Prostate gland (tissue), 2 donors: ENCODE measurements around the gene DLGAP1.

Experiments used
- POLR2AphosphoS5 ChIP-seq: sonication (generic); formaldehyde crosslinking; IDR thresholded peaks from one replicate; pipeline ENCODE4 v1.6.1; 2017; ENCODE audit warnings: antibody characterized with exemption
- TF ChIP-seq, protein P1 (sequence below), 4 experiments: fragments of 200-600 bp in 2 of 4; fragments of 450-650 bp in 2 of 4; sonication (generic) in 2 of 4; IDR thresholded peaks; 1 replicate in 3 of 4; 2 replicates in 1 of 4; pipeline ENCODE4 v1.5.1; 2016 to 2019; ENCODE audit warnings: antibody characterized with exemption in 4 of 4, mild to moderate bottlenecking in 2 of 4, moderate library complexity in 2 of 4

DNA sequence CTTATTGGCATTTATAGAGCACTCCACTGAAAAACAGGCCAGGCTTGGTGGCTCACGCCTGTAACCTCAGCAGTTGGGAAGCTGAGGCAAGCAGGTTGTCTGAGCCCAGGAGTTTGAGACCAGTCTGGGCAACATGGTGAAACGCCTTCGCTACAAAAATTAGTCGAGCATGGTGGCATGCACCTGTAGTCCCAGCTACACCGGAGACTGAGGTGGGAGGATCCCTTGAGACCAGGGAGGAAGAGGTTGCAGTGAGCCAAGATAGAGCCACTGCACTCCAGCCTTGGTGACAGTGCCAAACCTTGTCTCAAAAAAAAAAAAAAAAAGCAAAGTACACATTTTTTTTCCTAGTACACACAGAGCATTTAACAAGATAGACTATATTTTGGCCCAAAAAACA is 909.0 kb downstream of the DLGAP1 start:
- no peak for TF ChIP-seq POLR2AphosphoS5
- TF ChIP-seq, protein P1, sequence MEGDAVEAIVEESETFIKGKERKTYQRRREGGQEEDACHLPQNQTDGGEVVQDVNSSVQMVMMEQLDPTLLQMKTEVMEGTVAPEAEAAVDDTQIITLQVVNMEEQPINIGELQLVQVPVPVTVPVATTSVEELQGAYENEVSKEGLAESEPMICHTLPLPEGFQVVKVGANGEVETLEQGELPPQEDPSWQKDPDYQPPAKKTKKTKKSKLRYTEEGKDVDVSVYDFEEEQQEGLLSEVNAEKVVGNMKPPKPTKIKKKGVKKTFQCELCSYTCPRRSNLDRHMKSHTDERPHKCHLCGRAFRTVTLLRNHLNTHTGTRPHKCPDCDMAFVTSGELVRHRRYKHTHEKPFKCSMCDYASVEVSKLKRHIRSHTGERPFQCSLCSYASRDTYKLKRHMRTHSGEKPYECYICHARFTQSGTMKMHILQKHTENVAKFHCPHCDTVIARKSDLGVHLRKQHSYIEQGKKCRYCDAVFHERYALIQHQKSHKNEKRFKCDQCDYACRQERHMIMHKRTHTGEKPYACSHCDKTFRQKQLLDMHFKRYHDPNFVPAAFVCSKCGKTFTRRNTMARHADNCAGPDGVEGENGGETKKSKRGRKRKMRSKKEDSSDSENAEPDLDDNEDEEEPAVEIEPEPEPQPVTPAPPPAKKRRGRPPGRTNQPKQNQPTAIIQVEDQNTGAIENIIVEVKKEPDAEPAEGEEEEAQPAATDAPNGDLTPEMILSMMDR (IDR thresholded peaks at IDR 0.05) = no peak
